IPS DF 6.9 (cell line): ENCODE data around the gene CD8B2.
"Not testable (repeated sequence)": the region's sequence is repeated elsewhere in the genome, so short reads cannot be mapped to it uniquely, and the experiment has no call there.

Experiments used
- DNase-seq: peaks from one replicate; pipeline ENCODE4 v3.0.0-alpha.2; 2013; ENCODE audit warnings: low read depth, low spot score
- H3K27ac ChIP-seq: one replicate; pipeline ENCODE4 v1.5.1; 2013; ENCODE audit warnings: low read length, control low read depth
- H3K27me3 ChIP-seq: 2 replicates; pipeline ENCODE4 v1.6.1; 2013; ENCODE audit warnings: mild to moderate bottlenecking, low read length; ENCODE audit not compliant: control insufficient read depth, insufficient read depth
- H3K36me3 ChIP-seq: 2 replicates; pipeline ENCODE4 v1.6.1; 2013; ENCODE audit warnings: low read length; ENCODE audit not compliant: control insufficient read depth, insufficient read depth
- H3K4me1 ChIP-seq: 2 replicates; pipeline ENCODE4 v1.6.1; 2013; ENCODE audit warnings: low read length; ENCODE audit not compliant: control insufficient read depth, insufficient read depth
- H3K4me3 ChIP-seq: 2 replicates; pipeline ENCODE4 v1.5.1; 2013; ENCODE audit warnings: mild to moderate bottlenecking, low read length
- H3K9me3 ChIP-seq: 2 replicates; pipeline ENCODE4 v1.6.1; 2013; ENCODE audit warnings: low read length, inconsistent platforms; ENCODE audit not compliant: control insufficient read depth, insufficient read depth
- WGBS: extraction: QIAGEN DNeasy Blood & Tissue Kit; methylation state at CpG from one replicate; pipeline ENCODE4 v1.1.7; 2013; ENCODE audit warnings: mixed read lengths, missing lambda C conversion rate; ENCODE audit not compliant: insufficient read length, insufficient coverage; 5-methylcytosine and 5-hydroxymethylcytosine counted together

CD8B2 gene

DNA sequence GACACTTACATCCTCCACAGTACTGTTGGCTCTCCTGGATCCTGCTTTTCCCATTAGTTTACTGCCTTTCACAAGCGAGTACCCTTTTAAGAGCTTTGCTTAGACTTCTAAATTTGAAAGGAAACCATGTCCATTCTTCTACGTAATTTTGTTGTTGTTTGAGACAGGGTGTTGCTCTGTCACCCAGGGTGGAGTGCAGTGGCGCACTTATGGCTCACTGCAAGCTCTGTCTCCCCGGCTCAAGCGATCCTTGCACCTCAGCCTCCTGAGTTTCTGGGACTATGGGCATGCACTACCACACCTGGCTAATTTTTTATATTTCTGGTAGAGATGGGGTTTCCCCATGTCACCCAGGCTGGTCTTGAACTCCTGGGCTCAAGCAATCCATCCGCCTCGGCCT, 24.8 kb downstream of the CD8B2 start:
- not testable (repeated sequence) for DNase-seq, H3K4me1 ChIP-seq
- no CpG with 5 or more reads among the region's 7 CpGs for WGBS

DNA sequence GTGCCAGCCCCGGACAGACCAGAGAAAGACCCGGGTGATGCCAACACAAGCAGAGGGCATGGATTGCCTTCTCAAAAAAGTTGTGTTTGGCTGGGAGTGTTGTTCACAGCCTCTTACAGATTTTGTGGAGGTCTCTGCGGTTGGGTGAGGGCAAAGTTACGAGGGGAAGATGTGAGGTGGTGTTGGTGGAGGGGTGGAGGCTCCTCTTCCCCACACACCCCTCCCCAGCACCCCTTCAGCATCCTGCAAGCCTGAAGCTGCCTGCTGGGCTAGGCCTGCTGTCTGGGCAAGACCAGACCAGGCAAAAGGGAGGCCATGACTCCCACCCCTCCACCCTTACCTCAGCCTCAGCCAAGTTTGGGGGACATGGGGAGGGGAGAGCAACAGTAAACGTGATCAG, 26.2 kb downstream of the CD8B2 start:
- H3K27ac ChIP-seq, H3K27me3 ChIP-seq, H3K4me1 ChIP-seq, H3K4me3 ChIP-seq, DNase-seq, H3K9me3 ChIP-seq, H3K36me3 ChIP-seq: not testable (repeated sequence)
- WGBS: no CpG with 5 or more reads among the region's 5 CpGs

More for the DNA sequence above, 24.8 kb downstream of the CD8B2 start:
- H3K27me3 ChIP-seq, H3K4me3 ChIP-seq, H3K9me3 ChIP-seq, H3K27ac ChIP-seq, H3K36me3 ChIP-seq: not testable (repeated sequence)

DNA sequence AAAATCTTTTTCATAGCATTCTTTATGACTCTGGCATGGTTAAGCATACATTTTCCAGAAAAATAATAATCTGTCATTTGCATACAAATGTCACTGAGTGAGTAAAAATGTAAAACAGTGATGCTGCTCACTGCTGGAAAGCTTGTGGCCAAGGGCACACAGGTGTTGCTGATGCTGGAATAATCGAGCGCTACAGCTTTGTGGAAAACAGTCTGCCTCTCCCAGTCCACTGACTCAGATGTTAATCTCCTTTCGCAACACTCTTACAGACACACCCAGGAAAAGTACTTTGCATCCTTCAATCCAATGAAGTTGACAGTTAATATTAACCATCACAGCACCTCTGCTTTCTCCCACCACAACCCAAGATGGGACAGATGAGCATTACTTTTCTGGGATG, 27.7 kb downstream of the CD8B2 start:
- H3K4me3 ChIP-seq, DNase-seq, H3K27ac ChIP-seq, H3K9me3 ChIP-seq, H3K4me1 ChIP-seq, H3K36me3 ChIP-seq, H3K27me3 ChIP-seq: not testable (repeated sequence)
- no CpG with 5 or more reads among the region's 3 CpGs for WGBS

DNA sequence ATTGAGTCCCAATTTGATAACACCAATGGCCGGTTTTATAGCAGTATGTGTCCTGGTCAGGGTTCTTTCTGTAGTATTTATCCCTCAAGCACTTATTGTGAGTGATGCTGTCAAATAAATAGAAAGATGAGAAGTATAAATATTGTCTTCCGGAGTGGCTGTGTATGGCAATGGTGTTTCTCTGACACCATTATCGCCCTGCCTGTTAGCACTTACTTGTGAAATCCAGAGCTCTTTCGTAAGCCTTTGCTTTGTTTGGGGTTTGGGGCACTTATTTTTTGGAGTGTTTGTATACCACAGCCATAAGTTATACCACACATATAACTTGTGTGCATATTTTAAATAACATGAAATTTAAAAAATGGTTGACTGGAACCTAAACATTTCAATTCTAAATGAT, 29.3 kb downstream of the CD8B2 start:
- Histone ChIP-seq H3K36me3 (no peaks in the 10 kb centered on the region), H3K27me3 (no peaks in the 10 kb centered on the region), H3K4me1 (no peaks in the 10 kb centered on the region), H3K9me3 (no peaks in the 10 kb centered on the region), H3K4me3 (no peak overlapping the region), H3K27ac (no peak overlapping the region)
- DNase-seq: no peak
- no CpG with 5 or more reads among the region's 4 CpGs for WGBS

DNA sequence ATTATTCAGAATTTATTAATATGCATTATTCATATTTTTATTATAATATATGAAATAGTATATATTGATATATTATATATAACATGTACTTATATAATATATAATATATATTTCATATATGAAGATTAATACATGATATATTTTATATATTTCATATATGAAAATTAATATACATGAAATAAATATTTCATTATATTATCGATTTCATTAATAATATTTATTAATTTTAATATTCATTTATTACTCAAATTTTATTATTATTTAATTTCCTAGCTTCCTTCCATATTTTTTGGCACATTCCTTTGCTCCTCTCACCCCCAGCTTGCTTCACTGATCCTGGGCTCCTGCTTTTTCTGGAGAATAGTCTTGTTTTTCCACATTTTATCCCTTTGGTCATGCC, 29.7 kb downstream of the CD8B2 start:
- H3K27me3 ChIP-seq: no peaks in the 10 kb centered on the region
- no peaks in the 10 kb centered on the region for H3K4me1 ChIP-seq
- no peaks in the 10 kb centered on the region for H3K9me3 ChIP-seq
- 100% methylated on average over 1 of the region's 1 CpG for WGBS
- H3K4me3 ChIP-seq: no peak overlapping the region
- DNase-seq: no peak
- H3K36me3 ChIP-seq: no peaks in the 10 kb centered on the region
- no peak overlapping the region for H3K27ac ChIP-seq

DNA sequence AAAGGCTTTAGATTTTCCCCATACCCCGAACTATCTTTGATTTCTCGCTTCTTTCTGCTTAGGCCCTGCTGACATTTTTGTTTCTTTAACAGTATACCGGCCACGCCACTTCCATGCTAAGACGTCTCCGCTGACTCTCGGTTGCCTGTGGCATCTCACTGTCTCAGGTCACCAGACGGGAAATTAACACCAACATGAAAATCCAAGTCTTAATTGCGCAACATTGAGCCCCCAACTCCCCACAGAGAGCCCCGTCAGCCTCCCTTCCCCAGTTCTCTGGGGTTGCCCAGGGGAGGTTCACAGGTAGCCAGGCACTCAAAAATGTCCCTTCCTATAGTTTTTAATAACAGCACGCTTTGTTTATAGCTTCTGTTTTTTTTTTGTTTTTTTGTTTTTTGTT, 30.2 kb downstream of the CD8B2 start:
- Histone ChIP-seq H3K4me1 (no peaks in the 10 kb centered on the region), H3K27me3 (no peaks in the 10 kb centered on the region), H3K36me3 (no peaks in the 10 kb centered on the region), H3K9me3 (no peaks in the 10 kb centered on the region), H3K27ac (no peak overlapping the region), H3K4me3 (no peak overlapping the region)
- no peak for DNase-seq
- no CpG with 5 or more reads among the region's 11 CpGs for WGBS

DNA sequence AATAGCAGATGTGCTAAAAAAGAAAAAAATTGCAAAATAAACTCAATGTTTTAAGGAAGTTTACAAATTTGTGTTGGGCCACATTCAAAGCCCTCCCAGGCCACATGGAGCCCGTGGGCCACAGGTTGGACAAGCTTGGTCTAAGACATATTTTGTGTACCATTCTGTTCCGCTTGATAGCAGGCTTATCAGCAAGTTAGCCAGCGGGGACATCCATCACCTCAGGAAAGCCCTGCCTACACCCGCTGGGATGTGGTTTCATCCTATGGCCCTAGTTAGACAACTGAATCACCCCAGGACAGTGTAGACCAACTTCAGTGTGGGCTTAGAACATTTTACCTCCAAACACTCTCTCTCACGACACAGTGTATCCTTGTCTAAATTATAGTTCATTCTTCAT, 32.6 kb downstream of the CD8B2 start:
- Histone ChIP-seq H3K4me1 (no peaks in the 10 kb centered on the region), H3K4me3 (no peak overlapping the region), H3K36me3 (no peaks in the 10 kb centered on the region), H3K27me3 (no peaks in the 10 kb centered on the region), H3K9me3 (no peaks in the 10 kb centered on the region), H3K27ac (no peak overlapping the region)
- no peak for DNase-seq
- no CpG with 5 or more reads among the region's 5 CpGs for WGBS

DNA sequence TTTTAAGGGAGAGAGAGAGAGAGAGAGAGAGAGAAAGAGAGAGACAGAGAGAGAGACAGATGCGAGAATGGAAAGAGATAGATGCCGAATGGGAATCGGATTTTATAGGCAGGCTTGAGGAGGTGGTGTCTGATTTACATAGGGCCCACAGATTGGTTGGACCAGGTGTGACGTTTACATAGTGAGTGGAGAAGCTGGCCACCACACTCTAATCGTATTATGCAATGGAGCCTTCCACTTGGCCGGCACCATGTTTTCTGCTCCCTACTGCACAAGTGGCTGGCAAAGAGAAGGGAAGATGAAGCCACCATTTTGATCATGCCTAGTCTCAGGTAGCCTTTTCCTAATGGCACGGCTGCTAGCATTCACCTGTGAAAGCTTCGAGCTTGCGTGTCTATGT, 33.9 kb downstream of the CD8B2 start:
- no peaks in the 10 kb centered on the region for H3K9me3 ChIP-seq

DNA sequence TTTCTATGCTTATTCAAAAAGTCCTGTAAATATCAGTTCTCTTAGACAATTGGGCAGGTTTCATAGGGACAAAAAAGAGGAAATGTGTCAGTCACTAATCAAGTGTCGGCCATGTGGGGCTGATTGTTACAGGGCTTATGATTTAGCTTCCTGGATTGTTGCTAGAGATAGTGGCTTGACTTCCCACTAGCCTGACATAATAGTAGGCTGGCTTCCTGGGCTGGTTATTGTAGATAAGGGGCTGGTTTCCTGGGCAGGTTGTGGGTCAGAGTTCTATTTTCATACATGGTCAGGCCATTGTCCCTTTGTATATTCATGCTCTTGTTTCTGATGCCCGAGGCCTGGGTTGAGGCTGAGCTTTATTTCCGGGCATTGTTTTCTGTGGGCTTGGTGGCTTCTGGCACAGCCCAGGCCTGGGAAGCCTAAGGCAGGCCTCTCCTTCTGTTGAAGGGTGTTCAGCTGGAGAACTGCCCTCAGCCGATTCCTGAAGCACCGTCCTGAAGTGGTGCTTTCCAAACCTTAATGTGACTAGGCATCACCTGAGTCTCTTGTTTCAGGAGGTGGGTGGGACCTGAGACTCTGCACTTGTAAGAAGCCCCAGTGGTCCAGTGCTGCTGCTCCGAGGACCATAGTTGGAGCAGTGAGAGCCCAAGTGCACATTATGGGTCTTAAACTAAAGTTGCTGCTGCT, 37.0 kb downstream of the CD8B2 start:
- WGBS: no CpG with 5 or more reads among the region's 6 CpGs
- Histone ChIP-seq H3K9me3 (no peaks in the 10 kb centered on the region), H3K36me3 (no peaks in the 10 kb centered on the region), H3K4me3 (no peak overlapping the region), H3K27ac (no peak overlapping the region), H3K27me3 (no peaks in the 10 kb centered on the region), H3K4me1 (no peaks in the 10 kb centered on the region)
- DNase-seq: no peak

More for the DNA sequence above, 33.9 kb downstream of the CD8B2 start:
- Histone ChIP-seq H3K36me3 (no peaks in the 10 kb centered on the region), H3K4me3 (no peak overlapping the region), H3K27me3 (no peaks in the 10 kb centered on the region), H3K4me1 (no peaks in the 10 kb centered on the region), H3K27ac (no peak overlapping the region)
- no peak for DNase-seq
- no CpG with 5 or more reads among the region's 9 CpGs for WGBS

DNA sequence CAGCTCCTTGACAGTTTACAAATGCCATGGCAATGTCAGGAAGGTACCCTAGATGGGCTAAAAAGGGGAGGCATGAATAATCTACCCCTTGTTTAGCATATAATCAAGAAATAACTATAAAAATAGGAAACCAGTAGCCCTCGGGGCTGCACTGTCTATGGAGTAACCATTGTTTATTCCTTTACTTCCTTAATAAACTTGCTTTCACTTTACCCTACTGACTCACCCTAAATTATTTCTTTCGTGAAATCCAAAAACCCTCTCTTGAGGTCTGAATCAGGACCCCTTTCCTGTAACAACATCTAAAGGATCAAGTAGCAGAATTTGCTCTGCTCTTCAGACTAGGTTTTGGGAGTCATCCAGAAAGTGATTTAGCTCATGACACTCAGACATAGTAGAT, 43.7 kb downstream of the CD8B2 start:
- Histone ChIP-seq H3K4me3 (no peak overlapping the region), H3K27ac (no peak overlapping the region), H3K27me3 (no peaks in the 10 kb centered on the region), H3K36me3 (no peaks in the 10 kb centered on the region), H3K9me3 (no peaks in the 10 kb centered on the region), H3K4me1 (no peaks in the 10 kb centered on the region)
- no peak for DNase-seq
- no CpG with 5 or more reads among the region's 2 CpGs for WGBS

DNA sequence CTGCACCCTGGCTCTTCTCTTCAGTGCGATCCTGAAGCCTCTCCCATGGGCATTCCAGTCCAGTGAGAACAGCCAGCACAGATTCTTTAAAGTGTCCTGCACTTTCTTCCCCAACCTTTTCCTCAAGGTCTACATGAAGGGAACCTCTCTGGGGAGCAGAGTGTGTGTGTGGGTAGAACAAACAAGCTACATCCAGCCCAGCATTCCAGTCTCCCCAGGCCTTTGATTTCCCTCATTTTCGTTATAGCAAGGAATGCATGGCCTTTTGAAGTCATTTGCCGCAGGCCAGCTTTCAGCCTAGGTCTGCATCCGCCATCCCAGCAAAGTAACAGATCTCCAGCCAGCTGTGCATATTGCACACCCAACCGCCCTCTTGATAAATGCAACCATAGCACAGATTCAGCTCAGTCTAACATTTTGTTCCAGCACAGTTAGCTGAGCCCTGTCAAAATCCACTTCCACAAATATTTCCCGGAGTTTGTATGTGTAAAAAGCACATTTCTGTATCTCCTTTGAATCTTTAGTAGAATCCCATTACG, 44.6 kb downstream of the CD8B2 start:
- no peaks in the 10 kb centered on the region for H3K27me3 ChIP-seq
- H3K9me3 ChIP-seq: no peaks in the 10 kb centered on the region
- no peak for DNase-seq
- no peaks in the 10 kb centered on the region for H3K36me3 ChIP-seq
- no peak overlapping the region for H3K4me3 ChIP-seq
- no peaks in the 10 kb centered on the region for H3K4me1 ChIP-seq
- no peak overlapping the region for H3K27ac ChIP-seq
- WGBS: no CpG with 5 or more reads among the region's 7 CpGs
